GM18526 (cell line): ENCODE results near the gene LIMA1.
A peak's percentile ranks its signal among the peaks of the same experiment; 100 is the strongest.

Source experiments
- POLR2A ChIP-seq: IDR thresholded peaks from 3 replicates; pipeline ENCODE4 v1.6.1; 2011; ENCODE audit not compliant: insufficient read length; ENCODE audit errors: extremely low read depth

The LIMA1 gene

DNA sequence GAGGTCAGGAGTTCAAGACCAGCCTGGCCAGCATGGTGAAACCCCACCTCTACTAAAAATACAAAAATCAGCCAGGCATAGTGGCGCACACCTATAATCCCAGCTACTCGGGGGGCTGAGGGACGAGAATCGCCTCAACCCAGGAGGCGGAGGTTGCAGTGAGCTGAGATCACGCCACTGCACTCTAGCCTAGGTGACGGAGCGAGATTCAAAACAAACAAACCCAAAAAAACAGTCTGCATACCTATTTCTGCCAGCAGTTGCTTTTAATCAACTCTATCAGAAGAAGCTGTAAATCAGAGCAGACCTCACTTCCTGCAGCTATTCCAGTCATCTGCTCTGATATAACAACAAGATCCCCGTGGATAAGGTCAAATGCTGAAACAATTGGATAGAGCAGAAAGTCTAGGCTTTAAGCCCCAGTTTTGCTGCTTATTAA lies 50.5 kb downstream of the LIMA1 start:
- no peak for TF ChIP-seq POLR2A

- TF ChIP-seq POLR2A, result no peak
Observed at GRCh38 chr12:50232206-50232605, 51.1 kb downstream of the LIMA1 start.

- no peak for TF ChIP-seq POLR2A
Observed at GRCh38 chr12:50231346-50231745, 52.0 kb downstream of the LIMA1 start.

DNA sequence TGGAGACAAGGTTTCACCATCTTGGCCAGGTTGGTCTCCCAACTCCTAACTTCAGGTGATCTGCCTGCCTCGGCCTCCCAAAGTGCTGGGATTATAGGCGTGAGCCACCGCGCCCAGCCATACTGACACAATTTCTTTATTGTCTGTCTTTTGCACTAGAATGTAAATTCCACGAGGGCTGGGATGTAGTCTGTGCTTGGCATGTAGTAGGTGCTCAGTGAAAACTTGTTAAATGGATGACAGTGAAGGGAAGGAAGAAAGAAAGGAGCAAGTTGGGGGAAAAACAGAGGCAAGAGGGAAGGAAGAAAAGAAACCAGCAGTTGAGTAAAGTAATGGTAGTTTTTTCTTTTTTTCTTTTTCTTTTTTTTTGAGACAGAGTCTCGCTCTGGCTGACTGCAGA lies 53.1 kb downstream of the LIMA1 start:
- no peak for TF ChIP-seq POLR2A

DNA sequence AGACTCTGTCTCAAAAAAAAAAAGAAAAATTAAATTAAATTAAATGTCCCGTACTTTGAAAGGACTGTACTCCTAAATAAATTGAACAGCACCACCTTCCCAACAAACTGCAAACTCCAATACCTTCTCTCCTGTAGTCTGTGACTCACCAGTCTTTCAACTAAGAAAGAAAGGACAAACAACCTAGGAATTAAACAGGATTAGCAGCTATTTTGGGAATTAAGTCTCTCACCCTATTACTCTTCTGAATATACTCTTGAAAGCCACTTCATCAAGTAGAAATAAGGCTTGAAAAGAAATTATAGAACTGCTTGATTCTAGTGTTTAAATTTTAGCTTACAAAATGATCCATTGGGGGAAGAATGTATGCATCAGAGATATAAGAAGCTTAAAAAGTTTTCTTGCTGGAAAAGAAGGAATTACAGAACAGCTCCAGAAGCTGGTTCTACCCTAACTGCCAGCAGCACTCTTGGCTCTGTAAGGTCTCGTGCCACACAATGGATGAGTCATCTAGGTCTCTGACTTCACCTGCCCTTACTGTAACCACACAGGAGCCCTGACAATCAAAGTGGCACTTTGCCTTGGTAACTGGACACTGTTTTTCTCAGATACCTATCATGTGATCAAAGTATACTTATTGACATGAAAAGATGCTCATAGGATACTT lies 59.2 kb downstream of the LIMA1 start:
- TF ChIP-seq POLR2A, result no peak

- TF ChIP-seq POLR2A, result peak; percentile 28
Observed at GRCh38 chr12:50222275-50222783, 61.0 kb downstream of the LIMA1 start.

DNA sequence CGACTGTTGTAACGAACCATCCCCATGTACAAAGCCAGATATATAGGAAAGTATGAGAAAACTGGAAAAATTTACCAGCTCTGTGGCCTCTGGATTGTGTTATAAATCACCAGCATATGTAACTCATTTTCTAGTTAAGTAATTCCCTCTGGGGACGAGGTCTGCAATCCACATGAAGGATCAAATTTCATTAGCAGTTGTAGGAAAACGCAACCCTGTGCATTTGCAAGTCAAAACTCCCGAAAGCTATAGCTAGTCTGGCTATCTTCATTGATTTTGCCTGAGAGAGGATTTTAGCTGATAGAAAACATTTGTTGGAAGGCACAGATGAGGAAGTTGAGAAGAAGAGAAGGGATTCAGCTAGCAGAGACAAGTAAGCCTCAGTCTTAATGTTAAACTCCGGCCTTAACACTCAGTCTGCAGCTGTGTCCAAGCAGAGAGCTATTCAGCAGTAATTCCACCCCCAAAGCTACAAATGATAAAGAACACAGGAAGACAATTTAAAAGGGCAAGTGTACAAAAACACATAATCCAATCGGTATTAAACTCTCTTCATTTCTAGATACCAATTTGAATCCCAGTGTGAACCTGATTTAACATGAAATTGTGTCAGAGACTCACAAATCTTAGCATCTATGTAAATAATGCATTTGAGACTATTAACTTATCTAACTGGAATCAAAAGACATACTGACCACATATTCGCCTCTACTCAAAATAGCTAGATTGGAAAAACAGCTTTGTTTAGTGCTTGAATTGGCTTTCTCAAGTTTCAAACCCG lies 61.9 kb downstream of the LIMA1 start:
- peak; percentile 52 for TF ChIP-seq POLR2A

GRCh38 chr12:50220363-50220995 lies 62.8 kb downstream of the LIMA1 start:
- no peak for TF ChIP-seq POLR2A

- TF ChIP-seq POLR2A, result no peak
Observed at GRCh38 chr12:50219544-50219943, 63.8 kb downstream of the LIMA1 start.

DNA sequence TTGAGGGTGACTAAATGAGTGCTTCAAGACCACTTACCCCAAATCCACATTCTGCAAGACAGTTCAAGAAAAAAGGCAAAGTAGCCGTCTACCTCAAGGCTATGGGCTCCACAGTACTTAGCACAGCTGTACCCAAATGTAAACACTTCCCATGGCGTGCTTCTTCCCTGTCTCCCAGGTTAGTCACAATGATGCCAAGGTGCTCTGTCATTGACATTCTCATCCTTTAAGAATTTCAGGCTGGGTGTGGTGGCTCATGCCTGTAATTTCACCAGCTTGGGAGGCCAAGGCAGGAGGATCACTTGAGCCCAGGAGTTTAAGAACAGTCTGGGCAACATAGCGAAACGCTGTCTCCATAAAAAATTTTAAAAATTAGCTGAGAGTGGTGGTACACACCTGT lies 64.9 kb downstream of the LIMA1 start:
- TF ChIP-seq POLR2A, result no peak

- no peak for TF ChIP-seq POLR2A
Observed at GRCh38 chr12:50217202-50217601, 66.1 kb downstream of the LIMA1 start.

GRCh38 chr12:50215033-50215432 lies 68.3 kb downstream of the LIMA1 start:
- no peak for TF ChIP-seq POLR2A

- no peak for TF ChIP-seq POLR2A
Observed at GRCh38 chr12:50214018-50214417, 69.3 kb downstream of the LIMA1 start.

DNA sequence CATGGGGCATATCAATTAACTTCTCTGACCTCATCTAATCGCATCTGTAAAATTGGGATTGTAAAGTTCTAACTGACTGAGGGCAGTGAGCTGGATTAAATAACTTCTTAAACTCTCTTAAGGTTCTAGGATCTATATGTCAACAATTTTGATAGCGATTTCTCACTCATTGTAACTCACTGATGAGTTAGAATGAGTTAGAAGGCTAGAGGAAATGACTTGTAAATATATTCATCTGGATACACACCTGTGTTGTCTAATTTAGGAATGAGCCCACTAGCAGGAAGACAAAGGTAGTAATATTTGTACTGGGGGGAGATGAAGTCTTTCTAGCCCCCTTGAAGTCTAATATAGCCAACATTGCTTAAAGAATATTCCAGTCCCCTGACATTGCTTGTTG lies 69.9 kb downstream of the LIMA1 start:
- TF ChIP-seq POLR2A, result no peak

- no peak for TF ChIP-seq POLR2A
Observed at GRCh38 chr12:50212071-50212467, 71.3 kb downstream of the LIMA1 start.

DNA sequence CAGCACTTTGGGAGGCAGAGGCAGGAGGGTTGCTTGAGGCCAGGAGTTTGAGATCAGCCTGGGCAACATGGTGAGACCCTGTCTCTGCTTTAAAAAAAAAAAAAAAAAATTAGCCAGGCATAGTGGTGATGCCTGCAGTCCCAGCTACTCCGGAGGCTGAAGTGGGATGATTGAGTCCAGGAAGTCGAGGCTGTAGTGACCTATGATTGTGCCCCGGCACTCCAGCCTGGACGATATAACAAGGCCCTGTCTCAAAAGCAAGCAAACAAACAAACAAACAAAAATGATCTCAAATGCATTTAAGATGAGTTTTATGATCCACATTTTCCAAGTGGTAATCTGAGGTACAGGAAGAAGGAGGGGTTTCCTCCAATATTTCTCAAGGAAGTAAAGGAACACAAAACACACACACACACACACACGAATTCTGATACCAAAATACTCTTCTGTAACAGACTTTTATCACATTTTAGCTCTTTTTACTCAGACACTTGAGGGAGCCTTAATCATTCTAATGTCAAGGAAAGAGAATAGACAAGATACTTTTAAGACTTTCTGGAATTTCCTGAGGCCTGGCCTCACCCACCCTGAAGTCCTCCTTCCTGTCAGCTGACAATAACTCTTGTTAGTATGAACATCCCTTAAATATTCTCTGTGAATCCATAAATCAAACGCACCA lies 71.8 kb downstream of the LIMA1 start:
- TF ChIP-seq POLR2A, result no peak

DNA sequence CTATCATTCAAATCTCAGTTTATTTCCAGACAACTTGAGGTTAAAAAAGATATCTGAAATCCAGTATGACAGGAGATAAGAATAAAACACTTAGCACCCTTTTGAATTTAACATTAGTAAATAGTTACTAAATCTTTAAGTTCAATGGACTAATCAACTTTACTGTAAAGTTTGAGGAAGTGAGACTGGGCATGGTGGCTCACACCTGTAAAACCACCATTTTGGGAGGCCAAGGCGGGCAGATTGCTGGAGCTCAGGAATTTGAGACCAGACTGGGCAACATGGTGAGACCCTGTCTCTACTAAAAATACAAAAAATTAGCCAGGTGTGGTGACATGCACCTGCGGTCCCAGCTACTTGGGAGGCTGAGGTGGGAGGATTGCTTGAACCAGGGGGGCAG lies 75.9 kb downstream of the LIMA1 start:
- no peak for TF ChIP-seq POLR2A
